ENCODE data around the gene LBHD2.

- TF ChIP-seq SIN3B (IDR thresholded peaks at IDR 0.05; ENCODE audit: low read length) (no peak), PCBP2 (optimal IDR thresholded peaks at IDR 0.05; ENCODE audit: low read depth, low read length, poor library complexity, severe bottlenecking) (no peak), ZNF296 (CRISPR knock-in tag; conservative IDR thresholded peaks at IDR 0.05) (no peak), KAT7 (CRISPR knock-in tag; IDR thresholded peaks at IDR 0.05; ENCODE audit: borderline replicate concordance) (no peak), ZNF562 (CRISPR knock-in tag; IDR thresholded peaks at IDR 0.05; ENCODE audit: borderline replicate concordance) (no peak), ZFP37 (CRISPR knock-in tag; IDR thresholded peaks at IDR 0.05; ENCODE audit: borderline replicate concordance) (no peak), SCMH1 (CRISPR knock-in tag; IDR thresholded peaks at IDR 0.05; ENCODE audit: borderline replicate concordance) (no peak), CREM (IDR thresholded peaks at IDR 0.05) (no peak), CREM (CRISPR knock-in tag; IDR thresholded peaks at IDR 0.05) (no peak), ZBTB43 (CRISPR knock-in tag; conservative IDR thresholded peaks at IDR 0.05) (0 out of 2 replicates have a peak, but pooled peaks have one; percentile 15), ZNF431 (CRISPR knock-in tag; IDR thresholded peaks at IDR 0.05; ENCODE audit: borderline replicate concordance, low read depth) (no peak)
These were observed 26.4 kb upstream of the LBHD2 start, which contains the start of gene CDC42BPB for GRCh38 chr14:103057372-103058163.
